Loucy (cell line): ENCODE measurements around the gene HORMAD1.

Source experiments
- H2AFZ ChIP-seq: fragments of 200-600 bp; sonication (generic); 2 replicates; pipeline ENCODE4 v1.6.0; 2016; ENCODE audit warnings: antibody characterized with exemption, mild to moderate bottlenecking, low read length, moderate library complexity
- H3F3A ChIP-seq: fragments of 200-600 bp; 2 replicates; pipeline ENCODE4 v1.6.0; 2016; ENCODE audit warnings: antibody characterized with exemption, low read depth, mild to moderate bottlenecking
- H3K27me3 ChIP-seq: fragments of 200-600 bp; sonication (generic); 2 replicates; pipeline ENCODE4 v1.6.1; 2014; ENCODE audit warnings: low read length, mild to moderate bottlenecking; ENCODE audit not compliant: insufficient read depth, poor library complexity, severe bottlenecking
- H3K36me3 ChIP-seq: fragments of 200-600 bp; sonication (generic); 2 replicates; pipeline ENCODE4 v1.6.1; 2016; ENCODE audit warnings: low read length; ENCODE audit not compliant: insufficient read depth
- H3K4me1 ChIP-seq: fragments of 200-600 bp; sonication (generic); 2 replicates; pipeline ENCODE4 v1.5.1; 2014; ENCODE audit warnings: low read length, mild to moderate bottlenecking; ENCODE audit not compliant: insufficient read depth, poor library complexity, severe bottlenecking
- H3K4me2 ChIP-seq: fragments of 200-600 bp; sonication (generic); 2 replicates; pipeline ENCODE4 v1.6.0; 2014; ENCODE audit warnings: antibody characterized with exemption, low read length, low read depth, mild to moderate bottlenecking; ENCODE audit not compliant: poor library complexity, severe bottlenecking
- H3K4me3 ChIP-seq: fragments of 200-600 bp; sonication (generic); 2 replicates; pipeline ENCODE4 v1.5.1; 2014; ENCODE audit warnings: low read length, mild to moderate bottlenecking, mixed read lengths; ENCODE audit not compliant: poor library complexity, severe bottlenecking
- H3K79me2 ChIP-seq: fragments of 200-600 bp; sonication (generic); 2 replicates; pipeline ENCODE4 v1.6.1; 2014; ENCODE audit warnings: low read length; ENCODE audit not compliant: insufficient read depth
- H3K9ac ChIP-seq: fragments of 200-600 bp; sonication (generic); 2 replicates; pipeline ENCODE4 v1.6.0; 2014; ENCODE audit warnings: mild to moderate bottlenecking, low read depth, low read length, moderate library complexity; ENCODE audit not compliant: poor library complexity, severe bottlenecking
- H3K9me2 ChIP-seq: fragments of 200-600 bp; sonication (generic); replicated peaks from 2 replicates; pipeline ENCODE4 v1.6.1; 2016; ENCODE audit warnings: low read depth, low read length, mixed read lengths
- H3K9me3 ChIP-seq: fragments of 200-600 bp; sonication (generic); 2 replicates; pipeline ENCODE4 v1.6.1; 2014; ENCODE audit warnings: mild to moderate bottlenecking, antibody characterized with exemption, low read length, low read depth; ENCODE audit not compliant: insufficient read depth
- H4K20me1 ChIP-seq: fragments of 200-600 bp; sonication (generic); 2 replicates; pipeline ENCODE4 v1.6.0; 2014; ENCODE audit warnings: antibody characterized with exemption, low read length, mild to moderate bottlenecking; ENCODE audit not compliant: insufficient read depth, poor library complexity, severe bottlenecking
- EZH2phosphoT487 ChIP-seq: fragments of 200-600 bp; IDR thresholded peaks from 2 replicates; pipeline ENCODE4 v1.6.1; 2018; ENCODE audit warnings: antibody characterized with exemption, mild to moderate bottlenecking, moderate library complexity, borderline replicate concordance
- TF ChIP-seq, protein P1 (sequence below): fragments of 200-600 bp; sonication (generic); conservative IDR thresholded peaks from 2 replicates; pipeline ENCODE4 v1.5.1; 2014; ENCODE audit warnings: mild to moderate bottlenecking, antibody characterized with exemption, low read length

Gene HORMAD1

DNA sequence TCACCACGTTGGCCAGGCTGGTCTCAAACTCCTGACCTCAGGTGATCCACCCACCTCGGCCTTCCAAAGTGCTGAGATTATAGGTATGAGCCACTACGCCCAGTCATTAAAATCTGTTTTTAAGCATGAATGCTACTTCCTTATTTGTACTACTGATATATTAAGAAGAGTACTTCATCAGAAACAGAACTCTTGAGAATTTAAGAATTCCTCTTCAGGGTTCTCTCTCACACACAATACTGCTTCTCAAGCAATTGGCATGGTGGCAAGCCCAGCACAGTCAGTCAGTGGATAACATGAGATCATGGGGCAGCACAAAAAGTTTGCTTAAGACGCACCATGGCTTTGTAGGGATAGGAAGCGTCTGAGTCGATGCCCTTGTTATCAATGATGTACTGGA, 30.7 kb upstream of the HORMAD1 start:
- H3K4me2 ChIP-seq, result no peak overlapping the region
- no peaks in the 10 kb centered on the region for H3K4me1 ChIP-seq
- no peaks in the 10 kb centered on the region for H3F3A ChIP-seq
- no peaks in the 10 kb centered on the region for H3K9me2 ChIP-seq
- H2AFZ ChIP-seq, result no peak overlapping the region
- H3K27me3 ChIP-seq, result no peaks in the 10 kb centered on the region
- no peaks in the 10 kb centered on the region for H3K9me3 ChIP-seq
- no peaks in the 10 kb centered on the region for H3K79me2 ChIP-seq
- H3K9ac ChIP-seq, result no peak overlapping the region
- no peak overlapping the region for H3K4me3 ChIP-seq
- no peak for TF ChIP-seq EZH2phosphoT487
- TF ChIP-seq, protein P1, sequence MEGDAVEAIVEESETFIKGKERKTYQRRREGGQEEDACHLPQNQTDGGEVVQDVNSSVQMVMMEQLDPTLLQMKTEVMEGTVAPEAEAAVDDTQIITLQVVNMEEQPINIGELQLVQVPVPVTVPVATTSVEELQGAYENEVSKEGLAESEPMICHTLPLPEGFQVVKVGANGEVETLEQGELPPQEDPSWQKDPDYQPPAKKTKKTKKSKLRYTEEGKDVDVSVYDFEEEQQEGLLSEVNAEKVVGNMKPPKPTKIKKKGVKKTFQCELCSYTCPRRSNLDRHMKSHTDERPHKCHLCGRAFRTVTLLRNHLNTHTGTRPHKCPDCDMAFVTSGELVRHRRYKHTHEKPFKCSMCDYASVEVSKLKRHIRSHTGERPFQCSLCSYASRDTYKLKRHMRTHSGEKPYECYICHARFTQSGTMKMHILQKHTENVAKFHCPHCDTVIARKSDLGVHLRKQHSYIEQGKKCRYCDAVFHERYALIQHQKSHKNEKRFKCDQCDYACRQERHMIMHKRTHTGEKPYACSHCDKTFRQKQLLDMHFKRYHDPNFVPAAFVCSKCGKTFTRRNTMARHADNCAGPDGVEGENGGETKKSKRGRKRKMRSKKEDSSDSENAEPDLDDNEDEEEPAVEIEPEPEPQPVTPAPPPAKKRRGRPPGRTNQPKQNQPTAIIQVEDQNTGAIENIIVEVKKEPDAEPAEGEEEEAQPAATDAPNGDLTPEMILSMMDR, result no peak
- H3K36me3 ChIP-seq, result no peaks in the 10 kb centered on the region
- no peaks in the 10 kb centered on the region for H4K20me1 ChIP-seq

GRCh38 chr1:150749720-150750311, 29.1 kb upstream of the HORMAD1 start:
- no peak overlapping the region for H3K9ac ChIP-seq
- H3K79me2 ChIP-seq, result no peaks in the 10 kb centered on the region
- H2AFZ ChIP-seq, result no peak overlapping the region
- H3F3A ChIP-seq, result no peaks in the 10 kb centered on the region
- H3K4me3 ChIP-seq, result no peak overlapping the region
- H3K9me3 ChIP-seq, result no peaks in the 10 kb centered on the region
- TF ChIP-seq, protein P1, result no peak
- H3K36me3 ChIP-seq, result no peaks in the 10 kb centered on the region
- H4K20me1 ChIP-seq, result no peaks in the 10 kb centered on the region
- no peak overlapping the region for H3K4me2 ChIP-seq
- no peaks in the 10 kb centered on the region for H3K9me2 ChIP-seq
- H3K4me1 ChIP-seq, result no peaks in the 10 kb centered on the region
- no peaks in the 10 kb centered on the region for H3K27me3 ChIP-seq

DNA sequence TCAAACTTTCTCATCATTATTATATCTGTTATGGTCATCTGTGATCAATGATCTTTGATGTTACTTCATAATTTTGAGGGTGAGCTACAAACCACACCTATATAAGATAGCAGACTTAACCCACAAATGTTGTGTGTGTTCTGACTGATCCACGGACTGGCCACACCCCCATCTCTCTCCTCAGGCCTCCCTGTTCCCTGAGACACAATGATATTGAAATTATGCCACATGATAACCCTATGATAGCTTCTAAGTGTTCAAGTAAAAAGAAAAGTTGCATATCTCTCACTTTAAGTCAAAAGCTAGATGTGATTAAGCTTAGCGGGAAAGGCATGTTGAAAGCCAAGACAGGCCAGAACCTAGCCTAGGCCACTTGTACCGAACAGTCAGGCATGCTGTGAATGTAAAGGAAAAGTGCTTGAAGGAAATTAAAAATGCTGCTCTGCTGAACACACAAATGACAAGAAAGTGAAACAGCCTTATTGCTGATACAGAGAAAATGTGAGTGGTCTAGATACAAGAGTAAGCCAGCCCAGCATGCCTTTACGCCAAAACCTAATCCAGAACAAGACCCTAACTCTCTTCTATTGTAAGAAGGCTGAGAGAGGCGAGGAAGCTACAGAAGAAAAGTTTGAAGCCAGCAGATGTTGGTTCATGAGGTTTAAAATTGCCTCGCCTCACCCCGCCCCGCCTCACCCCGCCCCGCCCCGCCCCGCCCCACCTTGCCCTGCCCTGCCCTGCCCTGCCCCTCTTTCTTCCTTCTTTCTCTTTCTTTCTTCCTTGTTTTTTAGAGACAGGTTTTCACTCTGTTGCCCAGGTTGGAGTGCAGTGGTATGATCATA, 28.4 kb upstream of the HORMAD1 start:
- no peaks in the 10 kb centered on the region for H4K20me1 ChIP-seq
- H3K9me3 ChIP-seq, result no peaks in the 10 kb centered on the region
- TF ChIP-seq EZH2phosphoT487, result no peak
- TF ChIP-seq, protein P1, result no peak
- H3K27me3 ChIP-seq, result no peaks in the 10 kb centered on the region
- no peak overlapping the region for H2AFZ ChIP-seq
- H3K9ac ChIP-seq, result no peak overlapping the region
- H3K9me2 ChIP-seq, result no peaks in the 10 kb centered on the region
- H3F3A ChIP-seq, result no peaks in the 10 kb centered on the region
- H3K4me2 ChIP-seq, result no peak overlapping the region
- no peaks in the 10 kb centered on the region for H3K36me3 ChIP-seq
- no peaks in the 10 kb centered on the region for H3K79me2 ChIP-seq
- H3K4me1 ChIP-seq, result no peaks in the 10 kb centered on the region
- no peak overlapping the region for H3K4me3 ChIP-seq
